ENCODE measurements around the gene PSMC5. TPM values are rescaled to one million over a fixed set of nuclear protein-coding genes. Genes with fewer than 3 reads are reported as not detected.

Gene PSMC5
- total RNA-seq, 1 experiment from 2014 or later, result 91.4 TPM

GRCh38 chr17:63824362-63824761 lies 2.9 kb upstream of the PSMC5 start:
- TF ChIP-seq, protein P1, sequence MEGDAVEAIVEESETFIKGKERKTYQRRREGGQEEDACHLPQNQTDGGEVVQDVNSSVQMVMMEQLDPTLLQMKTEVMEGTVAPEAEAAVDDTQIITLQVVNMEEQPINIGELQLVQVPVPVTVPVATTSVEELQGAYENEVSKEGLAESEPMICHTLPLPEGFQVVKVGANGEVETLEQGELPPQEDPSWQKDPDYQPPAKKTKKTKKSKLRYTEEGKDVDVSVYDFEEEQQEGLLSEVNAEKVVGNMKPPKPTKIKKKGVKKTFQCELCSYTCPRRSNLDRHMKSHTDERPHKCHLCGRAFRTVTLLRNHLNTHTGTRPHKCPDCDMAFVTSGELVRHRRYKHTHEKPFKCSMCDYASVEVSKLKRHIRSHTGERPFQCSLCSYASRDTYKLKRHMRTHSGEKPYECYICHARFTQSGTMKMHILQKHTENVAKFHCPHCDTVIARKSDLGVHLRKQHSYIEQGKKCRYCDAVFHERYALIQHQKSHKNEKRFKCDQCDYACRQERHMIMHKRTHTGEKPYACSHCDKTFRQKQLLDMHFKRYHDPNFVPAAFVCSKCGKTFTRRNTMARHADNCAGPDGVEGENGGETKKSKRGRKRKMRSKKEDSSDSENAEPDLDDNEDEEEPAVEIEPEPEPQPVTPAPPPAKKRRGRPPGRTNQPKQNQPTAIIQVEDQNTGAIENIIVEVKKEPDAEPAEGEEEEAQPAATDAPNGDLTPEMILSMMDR (IDR thresholded peaks at IDR 0.05; ENCODE audit: unreplicated experiment), result no peak
- DNase-seq, result no peak
- intact Hi-C loops (cut with micrococcal nuclease; ENCODE audit: unreplicated experiment), result no loop called here
- no peaks in the 10 kb centered on the region for H3K27me3 Mint-ChIP-seq (ENCODE audit: unreplicated experiment)
- no peaks in the 10 kb centered on the region for H3K9me3 Mint-ChIP-seq (ENCODE audit: low read depth, unreplicated experiment)
- BruUV-seq (replicated peaks), result no TSS peak
- peaks cover 12% of the 10 kb centered on the region for H3K4me1 Mint-ChIP-seq (ENCODE audit: low read depth, unreplicated experiment)
- peaks cover 79% of the 10 kb centered on the region for H3K36me3 Mint-ChIP-seq (ENCODE audit: insufficient read depth, unreplicated experiment)
- CTCF ChIA-PET, result no interaction called here
- H3K4me3 Mint-ChIP-seq (ENCODE audit: low read depth, unreplicated experiment), result no peak overlapping the region
- no peak overlapping the region for H3K27ac Mint-ChIP-seq (ENCODE audit: unreplicated experiment)

- peaks cover 68% of the 10 kb centered on the region for H3K36me3 Mint-ChIP-seq (ENCODE audit: insufficient read depth, unreplicated experiment)
- CTCF ChIA-PET, result interaction anchor here (0.7 to 1.1 kb wide), 3 partner anchors 15 to 453 kb away, joined by 3 to 5 read pairs (median 4); partner anchors contain the start of genes CCDC47 and DDX42
- no peaks in the 10 kb centered on the region for H3K4me1 Mint-ChIP-seq (ENCODE audit: low read depth, unreplicated experiment)
- TF ChIP-seq, protein P1 (IDR thresholded peaks at IDR 0.05; ENCODE audit: unreplicated experiment), result no peak
- intact Hi-C loops (cut with micrococcal nuclease; ENCODE audit: unreplicated experiment), result no loop called here
- TSS peak; percentile 69 for BruUV-seq (replicated peaks)
- peak overlapping the region; percentile 99 for H3K4me3 Mint-ChIP-seq (ENCODE audit: low read depth, unreplicated experiment)
- H3K27me3 Mint-ChIP-seq (ENCODE audit: unreplicated experiment), result no peaks in the 10 kb centered on the region
- DNase-seq, result no peak
- H3K9me3 Mint-ChIP-seq (ENCODE audit: low read depth, unreplicated experiment), result no peaks in the 10 kb centered on the region
- peak overlapping the region; percentile 97 for H3K27ac Mint-ChIP-seq (ENCODE audit: unreplicated experiment)
Observed at GRCh38 chr17:63826468-63827001, 696 bp upstream of the PSMC5 start.

DNA sequence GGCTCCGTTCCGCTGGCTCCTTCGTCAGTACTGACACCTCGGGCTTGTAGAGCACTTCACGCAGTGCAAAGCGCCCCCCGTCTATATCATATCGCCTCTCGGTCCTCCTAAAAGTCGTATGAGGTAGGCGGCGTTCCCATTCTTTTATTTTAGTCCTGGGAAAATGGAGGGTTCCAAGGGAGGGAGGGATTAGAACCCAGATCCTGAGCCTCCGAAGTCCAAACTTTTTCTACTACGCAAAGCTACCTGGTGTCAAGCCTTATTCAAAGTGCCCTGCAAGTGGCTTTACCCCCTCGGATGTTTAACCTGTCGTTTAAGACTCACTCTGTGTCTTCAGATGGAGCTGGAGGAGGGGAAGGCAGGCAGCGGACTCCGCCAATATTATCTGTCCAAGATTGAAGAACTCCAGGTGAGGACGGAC lies 580 bp downstream of the PSMC5 start:
- Mint-ChIP-seq H3K4me1 (ENCODE audit: low read depth, unreplicated experiment) (no peaks in the 10 kb centered on the region), H3K36me3 (ENCODE audit: insufficient read depth, unreplicated experiment) (peaks cover 62% of the 10 kb centered on the region), H3K27ac (ENCODE audit: unreplicated experiment) (peak overlapping the region; percentile 97), H3K9me3 (ENCODE audit: low read depth, unreplicated experiment) (no peaks in the 10 kb centered on the region), H3K27me3 (ENCODE audit: unreplicated experiment) (no peaks in the 10 kb centered on the region), H3K4me3 (ENCODE audit: low read depth, unreplicated experiment) (peak overlapping the region; percentile 99)
- intact Hi-C loops (cut with micrococcal nuclease; ENCODE audit: unreplicated experiment), result no loop called here
- no TSS peak for BruUV-seq (replicated peaks)
- TF ChIP-seq, protein P1 (IDR thresholded peaks at IDR 0.05; ENCODE audit: unreplicated experiment), result no peak
- DNase-seq, result no peak
- CTCF ChIA-PET, result interaction anchor here (1.1 kb wide), 1 partner anchor 11 kb away, joined by 3 read pairs; no protein-coding TSS in a partner anchor

DNA sequence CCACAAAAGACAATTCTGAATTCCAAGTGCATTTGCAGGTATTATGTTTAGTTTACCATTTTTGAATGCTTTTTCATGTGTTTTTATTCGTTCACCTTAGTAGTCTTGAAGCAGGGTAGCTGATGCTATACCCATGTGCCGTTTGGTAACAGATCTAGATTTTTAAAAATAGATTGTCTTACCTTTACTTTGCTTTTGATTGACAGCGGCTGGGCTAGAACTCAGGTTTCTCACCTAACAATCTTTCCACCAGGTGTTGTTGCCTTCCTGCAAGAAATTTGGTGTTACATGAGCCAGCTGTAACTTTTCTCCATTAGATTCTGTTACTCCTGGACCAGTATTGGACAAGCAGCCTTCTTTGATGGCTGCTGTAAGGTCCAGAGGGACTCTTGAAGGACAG lies 1.7 kb downstream of the PSMC5 start:
- intact Hi-C loops (cut with micrococcal nuclease; ENCODE audit: unreplicated experiment), result no loop called here
- CTCF ChIA-PET, result interaction anchor here (0.5 kb wide), 1 partner anchor 20 kb away, joined by 3 read pairs; no protein-coding TSS in a partner anchor
- Mint-ChIP-seq H3K36me3 (ENCODE audit: insufficient read depth, unreplicated experiment) (peaks cover 51% of the 10 kb centered on the region), H3K27ac (ENCODE audit: unreplicated experiment) (no peak overlapping the region), H3K27me3 (ENCODE audit: unreplicated experiment) (no peaks in the 10 kb centered on the region), H3K9me3 (ENCODE audit: low read depth, unreplicated experiment) (no peaks in the 10 kb centered on the region), H3K4me3 (ENCODE audit: low read depth, unreplicated experiment) (no peak overlapping the region), H3K4me1 (ENCODE audit: low read depth, unreplicated experiment) (no peaks in the 10 kb centered on the region)
- DNase-seq, result no peak
- TF ChIP-seq, protein P1 (IDR thresholded peaks at IDR 0.05; ENCODE audit: unreplicated experiment), result no peak
- BruUV-seq (replicated peaks), result no TSS peak

Measured in Calu3 (cell line).